Measurements from ENCODE around the gene GBF1.
"Not testable (repeated sequence)": the region's sequence is repeated elsewhere in the genome, so short reads cannot be mapped to it uniquely, and the experiment has no call there.

The GBF1 gene

DNA sequence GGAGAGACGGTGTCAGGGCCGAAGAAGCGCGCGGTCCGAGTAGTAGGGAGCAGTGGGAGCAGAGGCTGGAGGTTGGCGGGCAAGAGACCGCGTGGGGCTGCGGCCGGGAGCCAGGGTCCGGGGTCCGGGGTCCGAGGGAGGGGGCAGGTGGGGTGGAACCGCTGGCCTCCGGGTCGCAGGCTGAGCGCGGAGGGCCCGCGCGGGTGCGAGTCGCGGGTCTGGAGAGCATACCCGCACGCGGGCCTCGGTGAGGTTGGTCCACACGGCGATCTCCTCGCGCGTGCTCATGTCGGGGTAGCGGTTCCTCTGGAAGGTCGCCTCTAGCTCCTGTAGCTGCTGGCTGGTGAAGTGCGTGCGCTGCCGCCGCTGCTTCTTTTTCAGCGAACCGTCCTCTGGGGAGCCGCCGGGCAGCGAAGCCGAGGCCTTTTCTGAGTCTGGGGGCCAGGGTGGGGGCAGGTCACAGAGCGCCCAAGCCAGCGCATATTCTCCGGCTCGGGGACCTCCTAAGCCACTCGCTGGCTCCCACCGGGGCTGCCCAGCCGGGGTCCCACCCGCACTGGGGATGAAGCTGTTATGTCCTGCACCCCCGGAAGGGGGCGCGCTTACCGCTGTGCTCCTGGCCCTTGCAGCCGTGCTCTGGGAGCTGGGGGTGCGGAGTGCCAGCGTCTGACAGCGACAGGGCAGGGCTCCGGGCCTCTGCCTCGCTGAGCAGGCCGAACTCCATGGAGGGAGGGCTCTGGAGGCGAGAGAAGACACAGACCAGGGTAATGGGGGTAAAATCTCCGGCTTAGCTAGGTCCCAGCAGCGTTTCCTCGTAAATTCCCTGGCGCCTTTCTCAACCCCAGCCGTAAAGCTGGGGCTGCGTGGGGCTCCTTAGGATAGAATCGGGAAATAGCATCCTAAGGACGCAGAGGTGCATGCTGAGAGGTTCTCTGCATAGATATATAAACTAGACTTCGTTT lies 13.7 kb upstream of the GBF1 start:
- peak; percentile 64 for DNase-seq (ENCODE audit: low read depth, low spot score)

DNA sequence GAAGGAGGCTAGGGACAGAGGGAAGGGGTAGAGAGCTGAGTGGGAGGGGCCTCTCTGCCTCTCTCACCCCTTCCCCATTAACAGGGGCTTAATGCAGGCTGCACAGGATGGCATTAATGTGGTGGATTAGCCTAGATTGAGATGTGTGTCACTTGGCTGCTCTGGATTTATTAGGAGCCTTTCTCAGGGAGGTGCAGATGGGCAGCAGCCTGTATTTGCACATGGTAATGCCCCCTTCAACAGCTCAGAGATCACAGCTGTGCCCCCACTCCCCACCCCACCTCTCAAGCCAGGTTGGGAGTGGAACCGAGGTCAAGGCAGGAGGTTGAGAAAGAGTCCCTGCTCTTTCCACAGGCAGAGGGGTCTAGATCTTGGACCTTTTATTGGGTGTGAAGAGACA lies 11.3 kb upstream of the GBF1 start:
- no peak for DNase-seq (ENCODE audit: low read depth, low spot score)

DNA sequence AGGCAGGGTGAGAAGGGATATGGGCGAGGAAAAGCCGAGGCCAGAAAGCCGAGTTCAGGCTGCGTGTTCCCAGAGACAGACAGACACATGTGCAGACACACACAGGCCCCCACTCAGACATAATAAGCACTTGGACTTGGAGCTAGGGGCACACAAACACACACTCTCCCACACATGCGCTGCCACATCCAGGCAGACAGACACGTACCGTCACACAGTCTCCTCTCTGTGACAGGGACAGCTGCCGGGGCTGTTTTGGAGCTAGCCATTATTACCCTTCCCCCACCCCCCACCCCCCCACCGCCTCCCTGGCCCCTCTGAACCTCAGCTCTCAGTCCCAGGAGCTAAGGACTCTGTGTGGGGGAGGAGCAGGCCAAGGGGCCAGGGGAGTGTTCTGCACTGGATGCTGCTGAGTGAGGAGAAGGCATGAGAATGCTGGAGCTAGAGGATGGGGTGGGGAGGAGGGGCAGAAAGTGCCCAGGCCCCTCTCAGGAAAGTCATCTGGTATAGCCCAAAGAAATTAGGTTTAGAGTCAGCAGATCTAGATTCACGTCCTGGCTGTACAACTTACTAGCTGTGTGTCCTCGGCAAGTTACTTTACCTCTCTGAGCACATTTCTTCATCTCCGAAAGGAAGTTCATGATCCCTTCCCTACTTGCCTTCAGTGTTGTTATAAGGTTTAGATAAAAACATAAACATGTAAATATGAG lies 10.3 kb upstream of the GBF1 start:
- no peak for DNase-seq (ENCODE audit: low read depth, low spot score)

DNA sequence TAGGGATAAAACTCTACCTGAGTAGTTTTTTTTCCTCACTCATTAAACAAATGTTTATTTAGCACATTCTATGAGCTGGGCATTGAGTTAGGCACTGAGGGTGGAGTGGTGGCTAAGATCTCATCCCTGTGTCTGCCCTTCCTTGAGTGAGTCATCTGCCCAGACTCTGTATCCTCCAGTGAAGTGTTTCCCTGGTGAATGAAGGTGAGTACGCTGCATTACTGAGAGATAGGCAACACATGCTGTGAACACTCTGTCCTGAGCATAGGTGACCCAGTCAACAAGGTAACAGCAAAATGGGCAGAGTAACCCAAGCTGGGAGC lies 9.8 kb upstream of the GBF1 start:
- no peak for DNase-seq (ENCODE audit: low read depth, low spot score)

DNA sequence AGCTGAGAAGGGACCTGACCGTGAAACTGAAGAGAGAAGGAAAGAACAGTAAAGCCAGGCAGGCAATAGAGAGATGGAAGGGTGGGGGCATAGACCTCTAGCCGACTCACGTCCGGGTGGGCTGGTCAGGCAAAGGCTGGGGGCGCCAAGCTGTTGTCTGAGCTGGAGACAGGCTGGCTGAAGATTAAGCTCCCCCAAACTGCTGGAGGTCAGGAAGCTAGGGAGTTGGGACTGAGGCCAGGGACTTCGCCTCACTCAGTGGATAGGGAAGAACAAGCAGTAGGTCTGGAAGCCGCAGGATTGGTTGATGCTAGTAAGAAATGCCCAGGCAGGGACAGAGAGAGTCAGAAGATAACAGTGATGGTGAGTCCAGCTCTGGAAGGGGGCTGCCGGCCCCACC lies 9.3 kb upstream of the GBF1 start:
- DNase-seq (ENCODE audit: low read depth, low spot score): no peak

DNA sequence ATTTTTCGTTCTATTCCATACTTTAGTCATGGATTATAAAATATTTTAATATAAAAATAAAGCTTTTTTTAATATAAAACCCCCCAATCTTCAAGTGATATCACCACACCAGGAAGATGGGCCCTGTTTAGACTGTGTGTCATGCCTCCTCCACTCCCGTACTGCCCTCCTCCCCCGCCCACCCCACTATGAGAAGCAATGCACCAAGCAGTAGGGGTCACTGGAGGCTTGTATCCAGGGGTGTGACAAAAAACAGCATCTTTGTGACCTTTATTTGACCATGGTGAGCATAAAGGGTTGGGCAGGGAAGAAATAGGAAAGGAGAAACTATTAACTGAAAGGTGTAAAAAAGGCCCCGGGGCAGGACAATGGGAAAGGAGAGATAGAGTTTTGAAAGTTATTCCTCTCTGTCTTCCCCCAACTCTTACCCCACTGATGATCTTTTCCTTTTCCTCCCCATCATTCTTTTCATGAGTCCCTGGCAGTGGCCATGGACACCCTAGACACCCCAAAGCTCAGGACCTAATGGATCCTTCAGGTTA lies 7.5 kb upstream of the GBF1 start:
- DNase-seq (ENCODE audit: low read depth, low spot score): no peak

DNA sequence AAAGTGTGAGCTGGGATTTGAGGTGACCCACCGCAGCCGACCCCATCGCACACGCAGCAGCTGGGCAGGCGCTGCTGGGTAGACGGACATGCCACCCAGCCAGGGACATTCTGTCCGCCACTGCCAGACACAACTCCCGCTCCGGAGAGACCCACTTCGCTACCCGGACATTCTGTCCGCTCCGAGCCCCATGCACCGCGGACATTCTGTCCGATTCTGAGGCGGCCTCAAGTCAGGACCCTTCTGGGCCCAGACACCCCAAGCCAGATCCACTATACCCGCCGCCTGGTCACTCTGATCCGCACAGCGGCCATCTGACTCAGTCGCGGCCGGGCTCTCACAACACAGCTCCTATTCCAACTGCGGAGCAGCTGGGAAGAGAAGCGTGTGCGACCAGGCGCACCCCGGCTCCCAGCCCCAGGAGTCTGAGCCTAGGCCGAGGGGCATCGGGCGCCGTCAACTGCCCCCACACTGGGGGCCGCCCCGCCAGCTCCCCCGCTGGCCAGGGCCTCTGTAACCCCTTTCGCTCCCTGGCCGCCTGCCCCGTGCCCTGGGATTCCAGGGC lies 4.8 kb upstream of the GBF1 start:
- peak; percentile 57 for DNase-seq (ENCODE audit: low read depth, low spot score)

DNA sequence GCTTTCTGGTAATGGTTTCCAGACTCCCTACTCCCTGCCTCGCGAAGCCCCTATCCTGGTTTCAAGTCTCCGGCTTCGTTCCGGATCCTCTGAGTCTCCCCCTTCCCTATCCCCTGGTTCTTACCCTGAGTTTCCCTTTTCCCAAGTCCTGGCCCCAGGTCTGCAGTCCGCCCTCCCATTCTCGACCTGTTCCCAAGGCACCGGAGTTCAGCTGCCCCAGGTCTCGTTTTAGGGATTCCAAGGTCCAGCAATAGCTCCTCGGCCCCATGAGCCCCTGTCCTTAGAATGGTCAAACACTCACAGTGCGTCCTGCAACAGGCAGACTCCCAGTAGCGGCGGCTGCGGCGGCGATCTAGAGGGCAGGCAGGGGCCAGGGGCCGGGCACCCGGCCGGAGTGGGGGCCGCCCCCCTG lies 4.3 kb upstream of the GBF1 start:
- DNase-seq (ENCODE audit: low read depth, low spot score): peak; percentile 45

DNA sequence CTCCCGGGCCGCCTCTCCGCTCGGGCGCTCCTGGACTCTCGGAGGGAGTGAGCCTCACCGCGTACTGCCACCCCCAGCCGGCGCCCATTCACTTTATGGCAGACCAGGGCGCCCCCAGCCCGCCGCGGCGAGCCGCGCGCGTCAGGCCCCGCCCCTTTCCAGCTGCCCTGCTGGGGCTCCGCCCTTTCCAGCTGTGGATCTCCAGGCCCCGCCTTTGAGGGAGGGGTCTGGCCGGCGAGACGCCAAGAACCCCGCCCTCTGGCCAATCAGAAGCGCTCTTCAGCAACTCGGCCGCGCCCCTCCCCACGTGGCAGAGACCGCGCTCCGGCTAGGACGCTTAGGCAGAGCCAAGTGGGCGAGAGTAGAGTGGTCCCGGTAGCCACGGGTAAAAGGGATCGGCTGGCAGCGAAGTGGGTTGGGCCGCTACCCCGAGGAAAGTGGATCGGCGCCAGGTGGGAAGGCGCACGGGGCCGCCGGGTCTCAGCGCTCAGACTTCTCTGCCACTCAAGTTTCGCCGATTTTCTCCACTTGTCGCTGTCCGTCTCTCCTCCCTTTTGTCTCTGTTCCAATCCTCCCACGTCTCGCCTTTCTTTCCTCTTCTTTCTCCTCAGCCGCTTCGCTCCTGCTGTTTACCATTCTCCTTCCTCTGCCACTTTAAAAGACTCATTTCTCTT lies 3.8 kb upstream of the GBF1 start, which contains the start of gene PITX3:
Gene PITX3, minus strand, starts transcription at position 69 of the 674 bp plus-strand sequence. CDS start 9,432 bp downstream, outside the sequence.
- peak; percentile 96 for DNase-seq (ENCODE audit: low read depth, low spot score)

DNA sequence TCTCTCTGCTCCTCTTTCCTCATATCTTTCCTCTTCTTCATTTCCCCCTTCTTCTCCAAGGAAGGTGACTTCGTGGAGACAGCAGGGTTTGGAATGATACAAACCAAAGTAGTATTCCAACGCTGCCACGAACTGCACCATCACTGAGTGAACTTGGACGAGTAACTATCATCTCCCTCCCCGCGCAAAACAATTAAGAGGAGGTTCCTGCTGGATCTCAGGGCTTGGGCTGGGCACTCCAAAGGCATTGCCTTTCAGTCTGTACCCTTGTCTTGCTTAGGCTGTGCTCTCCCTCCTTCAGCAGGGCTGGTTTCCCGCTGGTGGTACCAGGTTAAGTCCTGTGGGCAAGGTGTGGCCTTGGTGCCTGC lies 3.2 kb upstream of the GBF1 start:
- no peak for DNase-seq (ENCODE audit: low read depth, low spot score)

DNA sequence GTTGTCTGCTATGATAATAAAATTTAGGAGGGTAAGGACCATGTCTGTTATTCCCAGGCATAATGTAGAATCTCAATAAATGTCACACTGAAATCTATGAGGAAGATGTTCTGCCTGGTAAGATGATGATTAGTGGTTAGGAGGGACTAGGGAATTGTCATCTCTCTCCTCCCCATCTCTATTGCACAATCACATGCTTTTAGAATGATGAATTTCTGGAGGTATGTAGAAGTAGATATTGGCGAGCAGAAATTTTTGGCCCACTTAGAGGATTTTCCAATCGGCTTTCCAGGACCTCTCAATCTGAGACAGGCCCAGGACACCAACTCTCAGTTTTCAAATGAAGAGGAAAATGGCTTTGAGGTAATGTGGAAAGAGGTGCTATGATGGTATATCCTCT lies 2.0 kb upstream of the GBF1 start:
- DNase-seq (ENCODE audit: low read depth, low spot score): no peak

DNA sequence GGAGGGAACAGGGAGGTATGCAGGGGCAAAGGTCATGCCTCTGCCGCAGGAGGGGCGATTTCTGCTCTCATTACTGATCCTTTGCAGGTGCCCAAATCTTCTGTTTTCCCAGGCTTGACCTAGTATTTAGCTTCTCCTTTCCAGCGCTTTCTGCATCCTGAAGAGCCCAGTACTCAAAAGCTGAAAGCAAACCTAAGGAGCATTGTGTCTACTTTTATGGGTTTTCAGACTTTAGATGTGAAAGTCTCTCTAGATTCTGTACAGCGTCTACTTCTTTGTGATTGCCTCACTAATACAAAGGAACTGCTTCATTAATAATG lies 560 bp downstream of the GBF1 start:
- DNase-seq (ENCODE audit: low read depth, low spot score): no peak

DNA sequence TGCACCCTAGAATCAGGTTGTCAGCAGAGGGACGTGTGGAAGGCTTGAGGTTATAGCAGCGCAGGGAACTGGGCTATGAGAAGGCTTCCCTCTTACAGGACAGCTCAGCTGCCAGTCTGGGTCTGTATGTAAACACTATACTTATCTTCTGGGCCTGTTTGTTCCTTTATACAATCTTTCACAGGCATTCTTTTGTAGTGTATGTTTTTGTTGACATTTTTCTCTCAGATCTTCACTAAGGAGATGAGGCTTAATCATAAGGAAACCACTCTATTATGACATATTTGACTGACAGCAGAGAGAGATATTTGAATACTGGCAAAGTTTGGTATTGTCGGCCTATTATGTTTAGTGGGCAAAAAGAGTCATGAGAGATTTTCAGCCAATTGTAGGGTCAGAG lies 929 bp downstream of the GBF1 start:
- peak; percentile 46 for DNase-seq (ENCODE audit: low read depth, low spot score)

DNA sequence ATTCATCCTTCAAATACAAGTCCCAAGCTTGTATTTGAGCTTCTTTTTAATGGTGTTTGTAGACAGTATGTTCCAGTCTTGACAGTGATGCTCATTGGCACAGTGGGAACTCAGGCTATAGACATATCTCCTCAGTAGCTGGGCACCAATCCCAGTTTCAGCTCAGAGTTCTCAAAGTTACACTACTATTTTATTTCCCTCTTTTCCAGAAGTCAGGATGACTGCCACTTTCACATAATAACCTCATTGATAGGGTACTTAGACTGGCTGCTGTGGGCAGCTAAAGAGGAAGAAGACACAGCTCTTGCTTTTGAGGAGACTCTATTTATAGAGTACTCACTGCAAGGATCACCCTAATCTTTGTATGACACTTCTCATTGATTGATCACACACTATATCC lies 2.4 kb downstream of the GBF1 start:
- no peak for DNase-seq (ENCODE audit: low read depth, low spot score)

DNA sequence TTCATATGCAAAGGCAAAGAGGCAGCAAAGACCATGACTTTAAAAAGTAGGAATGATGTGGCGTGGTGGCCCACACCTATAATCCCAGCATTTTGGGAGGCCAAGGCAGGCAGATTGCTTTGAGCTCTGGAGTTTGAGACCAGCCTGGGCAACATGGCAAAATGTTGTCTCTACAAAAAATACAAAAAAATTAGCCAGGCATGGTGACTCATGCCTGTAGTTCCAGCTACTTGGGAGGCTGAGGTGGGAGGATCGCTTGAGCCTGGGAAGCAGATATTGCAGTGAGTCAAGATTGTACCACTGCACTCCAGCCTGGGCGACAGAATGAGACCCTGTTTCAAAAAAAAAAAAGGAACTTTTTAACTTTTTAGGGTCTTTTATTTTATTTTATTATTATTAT lies 7.2 kb downstream of the GBF1 start:
- DNase-seq (ENCODE audit: low read depth, low spot score): not testable (repeated sequence)

DNA sequence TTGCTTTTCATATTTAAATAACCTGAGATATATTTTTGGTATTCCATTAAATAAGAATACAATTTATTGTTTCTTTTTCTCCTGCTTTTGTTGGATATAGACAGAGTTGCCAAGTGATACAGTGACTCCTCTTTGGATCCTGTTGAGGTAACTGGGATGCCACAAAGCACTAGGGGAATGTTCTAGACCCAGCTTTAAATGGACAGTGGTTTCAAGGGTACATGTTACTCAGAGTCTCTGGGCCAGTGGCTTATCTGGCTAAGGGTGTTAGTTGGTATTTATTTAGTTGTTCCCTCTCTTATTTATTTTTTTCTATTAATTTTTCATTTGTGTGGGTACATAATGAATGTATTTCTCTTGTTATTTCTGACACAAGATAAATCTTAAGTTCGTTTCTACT lies 9.1 kb downstream of the GBF1 start:
- no peak for DNase-seq (ENCODE audit: low read depth, low spot score)

DNA sequence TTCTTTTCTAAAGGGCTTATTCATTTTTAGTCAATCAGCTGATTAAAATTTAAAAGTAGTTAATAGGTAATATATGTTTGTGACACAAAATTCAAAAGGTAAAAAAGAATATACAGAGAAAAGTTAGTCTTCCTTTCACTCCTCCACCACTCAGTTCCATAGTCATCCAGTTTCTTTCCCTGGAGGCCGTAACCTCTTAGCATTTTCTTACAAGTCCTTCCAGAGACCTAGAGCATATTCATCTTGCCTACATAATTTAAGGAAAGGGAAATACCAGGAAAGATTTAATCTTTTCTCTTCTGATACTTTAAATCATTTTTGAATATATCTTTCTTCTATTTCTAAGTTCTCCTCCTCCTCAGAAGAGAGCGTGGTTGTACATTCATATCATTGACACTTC lies 10.1 kb downstream of the GBF1 start:
- DNase-seq (ENCODE audit: low read depth, low spot score): no peak

DNA sequence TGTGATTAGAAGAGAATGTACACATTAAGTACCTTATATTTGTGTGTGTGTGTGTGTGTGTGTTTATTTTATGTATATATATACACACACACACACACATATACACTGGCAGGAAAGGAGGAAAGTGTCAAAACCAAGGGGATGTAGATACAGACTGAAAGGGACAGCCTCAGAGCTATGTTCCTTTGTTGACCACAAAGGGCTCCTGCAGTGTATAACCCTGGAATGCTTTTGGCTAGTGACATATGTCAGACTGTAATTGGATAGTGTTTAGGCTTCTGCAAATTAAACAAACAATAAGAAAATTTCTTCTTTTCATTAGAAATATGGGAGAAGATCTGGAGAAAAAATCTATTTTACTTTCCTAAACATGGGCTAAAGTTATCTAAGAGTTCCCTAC lies 15.9 kb downstream of the GBF1 start:
- DNase-seq (ENCODE audit: low read depth, low spot score): no peak

DNA sequence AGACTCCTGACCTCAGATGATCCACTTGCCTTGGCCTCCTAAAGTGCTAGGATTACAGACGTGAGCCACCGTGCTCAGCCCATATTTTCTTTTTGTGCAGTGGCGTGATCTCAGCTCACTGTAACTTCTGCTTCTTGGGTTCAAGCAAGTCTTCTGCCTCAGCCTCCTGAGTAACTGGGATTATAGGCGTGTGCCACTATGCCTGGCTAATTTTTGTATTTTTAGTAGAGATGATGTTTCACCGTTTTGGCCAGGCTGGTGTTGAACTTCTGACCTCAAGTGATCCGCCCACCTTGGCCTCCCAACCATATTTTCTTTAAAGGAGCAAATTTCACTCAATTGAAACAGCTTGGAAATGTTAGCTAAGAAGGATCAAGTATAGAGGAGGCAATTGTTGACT lies 16.5 kb downstream of the GBF1 start:
- DNase-seq (ENCODE audit: low read depth, low spot score): no peak

DNA sequence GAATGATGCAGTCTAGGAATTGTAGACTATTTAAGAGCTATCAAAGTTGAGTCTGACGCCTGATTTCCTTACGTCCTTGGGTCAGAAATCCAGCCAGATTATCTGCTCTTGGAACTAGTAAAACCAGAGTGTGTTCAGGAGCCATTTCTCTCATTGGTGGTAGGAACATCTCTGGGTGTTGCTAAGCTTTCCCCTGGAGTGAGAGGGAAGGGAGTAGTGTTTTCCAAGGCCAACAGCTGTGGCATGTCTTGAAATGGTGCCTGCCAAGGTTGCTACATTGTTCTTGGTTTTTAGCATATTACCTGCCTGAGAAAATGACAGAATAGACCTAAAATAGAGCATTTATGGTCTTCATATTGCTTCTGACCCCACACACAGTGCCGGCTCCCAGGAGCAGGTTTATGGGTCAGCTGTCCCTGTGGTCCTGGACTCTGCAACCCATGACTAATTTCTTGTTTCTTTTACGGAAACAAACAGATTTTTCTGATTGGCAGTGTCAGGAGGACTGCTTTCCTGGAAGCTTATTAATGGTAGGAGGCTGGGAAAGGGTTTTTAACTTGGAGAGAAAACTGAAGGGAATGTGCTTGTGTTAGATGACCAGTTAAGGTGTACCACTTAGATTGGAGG lies 17.5 kb downstream of the GBF1 start:
- no peak for DNase-seq (ENCODE audit: low read depth, low spot score)

DNA sequence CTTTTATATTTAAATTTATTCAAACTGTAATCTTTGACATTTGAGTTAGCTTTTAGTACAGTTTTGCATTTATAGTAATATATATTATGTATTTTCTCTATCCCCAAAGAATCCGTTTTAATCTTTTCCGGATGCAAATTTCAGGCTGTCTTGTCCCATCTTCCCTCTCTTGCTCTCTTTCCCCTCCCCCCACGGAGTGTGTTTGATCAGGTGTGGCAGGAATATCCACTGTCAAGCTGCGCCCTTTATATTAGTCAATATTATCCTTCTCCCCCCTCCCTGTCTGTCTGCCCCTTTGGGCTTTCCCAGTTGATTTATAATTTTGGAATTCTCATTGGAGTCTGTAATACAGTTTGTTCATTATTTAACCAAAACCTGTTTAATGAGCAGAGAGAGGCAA lies 19.0 kb downstream of the GBF1 start:
- DNase-seq (ENCODE audit: low read depth, low spot score): no peak

DNA sequence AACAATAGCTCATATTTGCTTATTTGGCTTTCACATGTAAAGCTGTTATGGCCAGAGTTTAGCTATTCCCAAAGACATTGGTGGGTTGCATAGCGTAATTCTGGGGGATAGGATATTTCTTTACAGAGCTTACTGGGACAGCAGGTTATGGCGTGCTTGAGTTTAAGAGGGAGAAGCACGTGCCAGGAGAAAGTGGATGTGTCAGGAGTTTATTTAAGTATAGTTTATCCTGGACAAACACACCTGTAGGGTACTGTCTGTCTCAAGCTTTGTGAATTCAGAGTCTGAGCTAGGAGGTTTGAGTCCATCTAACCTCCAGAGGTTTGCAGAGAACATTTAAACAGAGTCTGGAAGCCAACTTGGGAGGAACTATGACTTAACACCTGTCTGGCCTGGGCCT lies 21.3 kb downstream of the GBF1 start:
- no peak for DNase-seq (ENCODE audit: low read depth, low spot score)
